Liver (tissue), 2 donors: ENCODE measurements around the gene CLCNKB.

Experiments used
- CTCF ChIP-seq: fragments of 150-350 bp; IDR thresholded peaks from 2 replicates; pipeline ENCODE4 v1.5.1; 2017; ENCODE audit warnings: improper control_type of control experiment, low read depth, low read length; ENCODE audit not compliant: missing input control
- REST ChIP-seq: IDR thresholded peaks from 2 replicates; pipeline ENCODE4 v1.6.1; 2016; ENCODE audit warnings: antibody characterized with exemption, mild to moderate bottlenecking
- donor health status: healthy.

- TF ChIP-seq CTCF (no peak), REST (no peak)
Measured at GRCh38 chr1:16017076-16017460, 26.5 kb upstream of the CLCNKB start.
